ENCODE results near the gene VAMP2.

VAMP2 gene

GRCh38 chr17:8137645-8138373 lies 24.9 kb downstream of the VAMP2 start:
- in situ Hi-C loops (cut with MboI; ENCODE audit: low pct_unique_long_range_greater_than_20kb, low sequenced_read_pairs, unreplicated experiment), result no loop called here
- no peak for TF ChIP-seq CTCF (IDR thresholded peaks at IDR 0.05; ENCODE audit: extremely low read depth, insufficient read depth, missing control alignments)
- no peak for DNase-seq (ENCODE audit: low spot score)

- no peak for DNase-seq (ENCODE audit: low spot score)
- no peak for TF ChIP-seq CTCF (IDR thresholded peaks at IDR 0.05; ENCODE audit: extremely low read depth, insufficient read depth, missing control alignments)
- in situ Hi-C loops (cut with MboI; ENCODE audit: low pct_unique_long_range_greater_than_20kb, low sequenced_read_pairs, unreplicated experiment), result no loop called here
Observed at GRCh38 chr17:8133941-8134340, 28.8 kb downstream of the VAMP2 start.

GRCh38 chr17:8133399-8133798 lies 29.3 kb downstream of the VAMP2 start:
- DNase-seq (ENCODE audit: low spot score), result no peak
- in situ Hi-C loops (cut with MboI; ENCODE audit: low pct_unique_long_range_greater_than_20kb, low sequenced_read_pairs, unreplicated experiment), result no loop called here

GRCh38 chr17:8131844-8132441 lies 30.8 kb downstream of the VAMP2 start:
- TF ChIP-seq CTCF (IDR thresholded peaks at IDR 0.05; ENCODE audit: extremely low read depth, insufficient read depth, missing control alignments), result no peak
- DNase-seq (ENCODE audit: low spot score), result no peak
- in situ Hi-C loops (cut with MboI; ENCODE audit: low pct_unique_long_range_greater_than_20kb, low sequenced_read_pairs, unreplicated experiment), result no loop called here

More at GRCh38 chr17:8133399-8133798, 29.3 kb downstream of the VAMP2 start:
- TF ChIP-seq CTCF (IDR thresholded peaks at IDR 0.05; ENCODE audit: extremely low read depth, insufficient read depth, missing control alignments), result no peak

GRCh38 chr17:8128125-8128784 lies 34.5 kb downstream of the VAMP2 start:
- in situ Hi-C loops (cut with MboI; ENCODE audit: low pct_unique_long_range_greater_than_20kb, low sequenced_read_pairs, unreplicated experiment), result no loop called here
- TF ChIP-seq CTCF (IDR thresholded peaks at IDR 0.05; ENCODE audit: extremely low read depth, insufficient read depth, missing control alignments), result no peak
- DNase-seq (ENCODE audit: low spot score), result no peak

GRCh38 chr17:8126491-8127066 lies 36.2 kb downstream of the VAMP2 start:
- peak; percentile 79 for DNase-seq (ENCODE audit: low spot score)
- in situ Hi-C loops (cut with MboI; ENCODE audit: low pct_unique_long_range_greater_than_20kb, low sequenced_read_pairs, unreplicated experiment), result no loop called here
- no peak for TF ChIP-seq CTCF (IDR thresholded peaks at IDR 0.05; ENCODE audit: extremely low read depth, insufficient read depth, missing control alignments)
